Measurements from ENCODE around the gene ITGB4. TPM values are rescaled to one million over a fixed set of nuclear protein-coding genes. Genes with fewer than 3 reads are reported as not detected.

The ITGB4 gene
- total and polyA plus RNA-seq, 10 of the 15 experiments (the other 5 are each of a cell fraction or from before 2014, with no cell fraction given): 0.06 to 1.6 (median 0.27) TPM; not detected in 2

- intact Hi-C loops (cut with micrococcal nuclease; ENCODE audit: unreplicated experiment) (loop anchor here (1.0 to 5.0 kb wide), 3 partner anchors 116 to 322 kb away; partner anchors contain the start of gene SMIM5), in situ Hi-C loops (cut with MboI) (loop anchor here (5.0 to 10.0 kb wide), 2 partner anchors 77 to 115 kb away; partner anchors contain the start of gene SMIM5)
- Histone ChIP-seq H3K79me2 (ENCODE audit: control insufficient read depth, insufficient read depth, low read length) (no peaks in the 10 kb centered on the region), H3K4me3 (no peak overlapping the region), H4K20me1 (ENCODE audit: control insufficient read depth, insufficient read depth) (no peaks in the 10 kb centered on the region; the same call in 1 of the 2 replicates), H3K4me1 (ENCODE audit: control insufficient read depth, insufficient read depth, low read length) (peaks cover 10% of the 10 kb centered on the region), H3K9ac (ENCODE audit: control insufficient read depth, insufficient read depth, low read length) (no peak overlapping the region), H3K9me3 (replicated peaks; ENCODE audit: control insufficient read depth, insufficient read depth, low read length) (no peaks in the 10 kb centered on the region), H3K27ac (ENCODE audit: control insufficient read depth, insufficient read depth) (no peak overlapping the region), H3K4me2 (ENCODE audit: control insufficient read depth, insufficient read depth) (no peak overlapping the region), H3K27me3 (replicated peaks in 1 of 2; ENCODE audit: control insufficient read depth in 2 of 2, insufficient read depth in 2 of 2, low read length in 1 of 2) (no peaks in the 10 kb centered on the region), H2AFZ (ENCODE audit: control insufficient read depth, low read depth, low read length) (peak overlapping the region; percentile 41; the same call in 1 of the 2 replicates), H3K36me3 (ENCODE audit: control insufficient read depth in 2 of 2, insufficient read depth in 2 of 2, low read length in 1 of 2) (no peaks in the 10 kb centered on the region)
- DNase-seq (ENCODE audit: low read depth, low spot score) (no peak), ATAC-seq (peak; percentile 82), FAIRE-seq (peak; percentile 54)
- CTCF ChIA-PET: interaction anchor here (0.5 to 10.6 kb wide), 32 partner anchors 9 to 331 kb away, joined by 3 to 336 read pairs (median 8); partner anchors contain the start of genes GALK1, SMIM5 and UNK
- SMC1A ChIA-PET (ENCODE audit: uncharacterized antibody, unreplicated experiment): interaction anchor here (1.1 to 6.9 kb wide), 10 partner anchors 11 to 149 kb away, joined by 3 to 72 read pairs (median 5); partner anchors contain the start of genes GALK1 and SMIM5
- RAD21 ChIA-PET (ENCODE audit: unreplicated experiment): interaction anchor here (0.9 to 7.1 kb wide), 10 partner anchors 37 to 179 kb away, joined by 3 to 148 read pairs (median 5); partner anchors contain the start of genes SMIM5 and WBP2
- 10% methylated on average over 20 of the region's 20 CpGs for WGBS (ENCODE audit: insufficient coverage, insufficient replicate concordance, low lambda C conversion rate, missing lambda C conversion rate)
- POLR2A ChIA-PET: interaction anchor here (1.2 to 1.4 kb wide), 2 partner anchors 11 to 109 kb away, joined by 3 to 4 read pairs; no protein-coding TSS in a partner anchor
- no TSS peak for BruUV-seq (replicated peaks)
- TF ChIP-seq ZBTB40 (IDR thresholded peaks at IDR 0.05; ENCODE audit: borderline replicate concordance) (no peak), RB1 (IDR thresholded peaks at IDR 0.05; ENCODE audit: borderline replicate concordance) (peak; percentile 53; the same call in 1 of the 2 replicates), POLR2AphosphoS5 (IDR thresholded peaks at IDR 0.05; ENCODE audit: low read length) (no peak), SUZ12 (IDR thresholded peaks at IDR 0.05; ENCODE audit: unreplicated experiment) (no peak), ZNF207 (IDR thresholded peaks at IDR 0.05; ENCODE audit: borderline replicate concordance) (0 out of 2 replicates have a peak, but pooled peaks have one; percentile 58), NR2F1 (conservative IDR thresholded peaks at IDR 0.05) (no peak), IKZF1 (conservative IDR thresholded peaks at IDR 0.05) (no peak), NR2C2 (IDR thresholded peaks at IDR 0.05; ENCODE audit: borderline replicate concordance, control insufficient read depth, insufficient read length, low read depth) (no peak), PKNOX1 (IDR thresholded peaks at IDR 0.05) (no peak), SREBF1 (IDR thresholded peaks at IDR 0.05; ENCODE audit: low read length) (no peak), ETV6 (conservative IDR thresholded peaks at IDR 0.05 in 1 of 2, IDR thresholded peaks at IDR 0.05 in 1 of 2; ENCODE audit: borderline replicate concordance in 1 of 2, low read depth in 1 of 2) (no peak), JUNB (IDR thresholded peaks at IDR 0.05) (no peak), CHD1 (IDR thresholded peaks at IDR 0.05; ENCODE audit: low read depth, low read length) (no peak), YBX1 (IDR thresholded peaks at IDR 0.05) (no peak)
Measured at GRCh38 chr17:75749545-75750389, 28.5 kb downstream of the ITGB4 start.
